Measurements from ENCODE around the gene STARD5. TPM values are rescaled to one million over a fixed set of nuclear protein-coding genes. Genes with fewer than 3 reads are reported as not detected.

STARD5 gene
- total RNA-seq, 1 experiment from 2014 or later, result 2.3 TPM

- Histone ChIP-seq H2BK12ac (ENCODE audit: insufficient read length, low read depth, low read length) (no peak overlapping the region), H2BK120ac (ENCODE audit: low read depth, low read length, poor library complexity, severe bottlenecking) (no peak overlapping the region), H3K4me1 (ENCODE audit: insufficient read depth, low read length) (no peaks in the 10 kb centered on the region), H3K4me2 (ENCODE audit: insufficient read depth, insufficient read length, low read length) (no peak overlapping the region), H3K79me2 (ENCODE audit: insufficient read depth, low read length) (no peaks in the 10 kb centered on the region), H3K9me3 (ENCODE audit: control insufficient read depth, low read depth, low read length) (no peaks in the 10 kb centered on the region), H3T11ph (ENCODE audit: low read length) (no peak overlapping the region), H3K23me2 (ENCODE audit: insufficient read length, low read depth, low read length, poor library complexity, severe bottlenecking) (no peaks in the 10 kb centered on the region), H3K9ac (ENCODE audit: extremely low read depth, insufficient read length, low read length) (no peak overlapping the region), H3K56ac (ENCODE audit: insufficient read length, low read depth, low read length) (no peak overlapping the region), H2BK5ac (ENCODE audit: insufficient read length, low read length) (no peak overlapping the region), H3K27ac (ENCODE audit: insufficient read length, low read depth, low read length) (no peak overlapping the region), H4K5ac (ENCODE audit: insufficient read length, low read depth, low read length) (no peak overlapping the region), H2BK20ac (ENCODE audit: low read depth, low read length, poor library complexity, severe bottlenecking) (no peak overlapping the region), H3K4ac (ENCODE audit: low read depth, low read length) (no peak overlapping the region), H4K8ac (replicated peaks; ENCODE audit: insufficient read length, low read depth, low read length) (no peak overlapping the region), H4K91ac (ENCODE audit: insufficient read length, low read depth, low read length) (no peak overlapping the region), H3K23ac (ENCODE audit: insufficient read length, low read depth, low read length) (no peak overlapping the region), H3K14ac (ENCODE audit: insufficient read depth, low read length) (no peak overlapping the region), H3K79me1 (ENCODE audit: insufficient read depth, low read depth, low read length, poor library complexity, severe bottlenecking) (no peaks in the 10 kb centered on the region), H2BK15ac (ENCODE audit: low read depth, low read length) (no peak overlapping the region), H3K18ac (ENCODE audit: insufficient read length, low read depth, low read length) (no peak overlapping the region), H2AK5ac (ENCODE audit: insufficient read length, low read length) (no peak overlapping the region), H3K27me3 (ENCODE audit: insufficient read depth, low read length) (no peaks in the 10 kb centered on the region), H4K20me1 (ENCODE audit: control insufficient read depth, insufficient read depth, insufficient read length) (no peaks in the 10 kb centered on the region), H2AFZ (ENCODE audit: low read length) (no peak overlapping the region)
- Mint-ChIP-seq H3K4me3 (no peak overlapping the region), H3K27me3 (ENCODE audit: low read depth) (peaks cover 7% of the 10 kb centered on the region), H3K4me1 (0 out of 4 replicates have a peak, but pooled peaks cover 0 to 2% of the 10 kb centered on the region in 2 experiments), H3K27ac (no peak overlapping the region; a peak in 1 of 7 replicates), H3K36me3 (ENCODE audit: insufficient read depth in 1 of 3, low read depth in 3 of 3) (no peaks in the 10 kb centered on the region), H3K9me3 (no peaks in the 10 kb centered on the region)
- DNase-seq, result no peak
- TF ChIP-seq CTCF (conservative IDR thresholded peaks at IDR 0.05), result no peak
- no CpG with 5 or more reads among the region's 3 CpGs for WGBS (ENCODE audit: extremely low coverage, insufficient read length, low lambda C conversion rate)
These were observed 35.9 kb downstream of the STARD5 start for GRCh38 chr15:81288040-81288439.
